VCaP (cell line): ENCODE data around the gene NATD1.

Source experiments
- H3K27ac ChIP-seq: fragments of 450-650 bp; 2 replicates; pipeline ENCODE4 v1.5.1; 2017
- TF ChIP-seq, protein P1 (sequence below): fragments of 450-650 bp; conservative IDR thresholded peaks from 2 replicates; pipeline ENCODE4 v1.5.1; 2017; ENCODE audit warnings: mild to moderate bottlenecking, moderate library complexity

NATD1 gene

DNA sequence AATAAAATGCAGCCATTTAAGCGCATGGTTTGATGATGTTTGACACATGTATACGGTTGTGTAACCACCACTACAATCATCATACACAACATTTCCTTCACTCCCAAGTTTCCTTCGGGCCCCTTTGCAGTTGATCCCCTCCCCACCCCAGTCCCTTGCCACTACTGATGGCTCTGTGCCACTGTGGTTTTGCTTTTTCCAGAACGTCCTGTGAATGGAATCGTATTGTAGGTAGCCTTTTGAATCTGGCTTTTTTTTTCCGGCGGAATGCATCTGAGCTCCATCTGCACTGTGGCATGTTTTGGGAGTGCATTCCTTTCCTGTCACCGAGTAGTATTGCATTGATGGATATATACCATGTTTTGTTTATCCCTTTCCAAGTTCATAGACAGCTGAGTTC, 16.2 kb upstream of the NATD1 start:
- H3K27ac ChIP-seq, result no peak overlapping the region
- TF ChIP-seq, protein P1, sequence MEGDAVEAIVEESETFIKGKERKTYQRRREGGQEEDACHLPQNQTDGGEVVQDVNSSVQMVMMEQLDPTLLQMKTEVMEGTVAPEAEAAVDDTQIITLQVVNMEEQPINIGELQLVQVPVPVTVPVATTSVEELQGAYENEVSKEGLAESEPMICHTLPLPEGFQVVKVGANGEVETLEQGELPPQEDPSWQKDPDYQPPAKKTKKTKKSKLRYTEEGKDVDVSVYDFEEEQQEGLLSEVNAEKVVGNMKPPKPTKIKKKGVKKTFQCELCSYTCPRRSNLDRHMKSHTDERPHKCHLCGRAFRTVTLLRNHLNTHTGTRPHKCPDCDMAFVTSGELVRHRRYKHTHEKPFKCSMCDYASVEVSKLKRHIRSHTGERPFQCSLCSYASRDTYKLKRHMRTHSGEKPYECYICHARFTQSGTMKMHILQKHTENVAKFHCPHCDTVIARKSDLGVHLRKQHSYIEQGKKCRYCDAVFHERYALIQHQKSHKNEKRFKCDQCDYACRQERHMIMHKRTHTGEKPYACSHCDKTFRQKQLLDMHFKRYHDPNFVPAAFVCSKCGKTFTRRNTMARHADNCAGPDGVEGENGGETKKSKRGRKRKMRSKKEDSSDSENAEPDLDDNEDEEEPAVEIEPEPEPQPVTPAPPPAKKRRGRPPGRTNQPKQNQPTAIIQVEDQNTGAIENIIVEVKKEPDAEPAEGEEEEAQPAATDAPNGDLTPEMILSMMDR, result no peak

DNA sequence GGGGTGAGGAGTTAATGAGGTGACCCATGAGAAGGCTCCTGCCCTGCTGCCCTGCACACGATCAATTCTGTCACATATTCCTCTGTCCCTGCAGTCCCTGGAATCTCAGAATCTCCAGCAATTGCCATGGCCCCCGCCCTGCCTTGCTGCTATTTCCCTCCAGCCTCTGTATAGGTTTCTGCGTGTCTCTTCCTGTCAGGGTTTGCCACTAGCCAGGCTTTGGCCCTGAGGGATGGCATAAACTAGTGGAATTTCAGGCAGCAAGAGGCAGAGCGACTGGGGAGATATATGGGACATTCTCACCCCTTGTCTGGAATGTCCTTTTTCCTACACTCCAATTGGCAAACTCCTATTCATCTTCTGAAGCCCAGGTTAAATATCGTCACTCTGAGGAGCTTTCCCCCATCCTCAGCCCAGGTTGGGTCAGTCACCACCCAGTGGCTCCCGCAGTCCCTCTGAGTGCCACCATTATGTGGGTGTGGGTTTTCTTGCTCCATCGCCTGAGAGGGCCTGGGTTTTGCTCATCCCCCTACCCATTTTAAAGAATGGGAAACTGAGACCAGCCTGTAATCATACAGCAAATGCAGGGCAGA, 15.5 kb upstream of the NATD1 start:
- TF ChIP-seq, protein P1, result no peak
- no peak overlapping the region for H3K27ac ChIP-seq

DNA sequence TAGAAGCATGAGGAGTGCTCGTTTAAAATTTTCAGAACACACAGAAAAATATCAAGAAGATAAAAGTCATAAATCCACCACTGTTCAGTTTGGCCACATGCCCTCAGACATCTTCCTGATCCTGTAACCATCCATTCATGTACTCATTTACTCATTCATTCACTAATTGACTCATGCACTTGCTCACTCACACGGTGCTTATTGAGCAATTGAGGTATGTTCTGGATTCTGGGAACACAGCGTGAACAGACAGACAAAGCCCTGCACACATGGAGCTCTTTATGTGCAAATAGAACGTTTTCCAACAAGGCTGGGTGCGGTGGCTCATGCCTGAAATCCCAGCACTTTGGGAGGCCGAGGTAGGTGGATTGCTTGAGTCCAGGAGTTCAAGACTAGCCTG, 10.2 kb upstream of the NATD1 start:
- H3K27ac ChIP-seq, result no peak overlapping the region

DNA sequence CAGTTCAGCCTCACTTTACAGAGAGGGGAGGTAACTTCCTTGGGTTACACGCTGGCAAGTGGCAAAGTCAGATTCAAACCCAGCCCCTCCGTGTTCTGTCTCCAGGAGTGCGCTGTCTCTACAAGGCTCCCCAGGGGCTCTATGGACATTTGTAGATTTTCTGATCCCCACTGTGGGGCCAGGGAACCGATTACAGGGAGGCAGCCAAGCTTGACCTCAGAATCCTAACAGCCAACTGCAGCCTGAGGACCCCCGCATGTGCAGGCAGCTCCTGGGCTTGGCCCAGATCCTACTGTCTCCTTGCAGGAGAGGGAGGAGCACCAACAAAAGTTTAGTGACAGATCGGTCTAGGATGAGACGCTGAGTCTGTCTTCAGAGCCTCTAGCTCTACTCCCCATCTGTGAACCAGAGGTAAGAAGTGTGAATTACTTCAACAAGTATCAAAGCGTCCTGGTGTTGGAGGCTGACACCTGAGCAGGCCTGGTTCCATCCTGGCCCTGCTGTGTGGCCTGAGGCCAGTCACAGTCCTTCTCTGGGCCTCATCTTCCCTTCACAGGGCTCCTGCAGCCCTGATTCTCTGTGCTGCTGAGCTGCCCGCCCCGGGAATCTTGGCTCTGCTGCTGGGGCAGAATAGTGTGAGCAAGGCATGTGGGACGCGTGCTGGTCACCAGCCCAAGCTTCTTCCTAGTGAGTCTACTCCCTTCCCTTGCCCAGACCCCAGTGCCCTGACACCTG, 9.2 kb upstream of the NATD1 start:
- TF ChIP-seq, protein P1, result no peak
- no peak overlapping the region for H3K27ac ChIP-seq

More for the DNA sequence above, 10.2 kb upstream of the NATD1 start:
- TF ChIP-seq, protein P1, result no peak

DNA sequence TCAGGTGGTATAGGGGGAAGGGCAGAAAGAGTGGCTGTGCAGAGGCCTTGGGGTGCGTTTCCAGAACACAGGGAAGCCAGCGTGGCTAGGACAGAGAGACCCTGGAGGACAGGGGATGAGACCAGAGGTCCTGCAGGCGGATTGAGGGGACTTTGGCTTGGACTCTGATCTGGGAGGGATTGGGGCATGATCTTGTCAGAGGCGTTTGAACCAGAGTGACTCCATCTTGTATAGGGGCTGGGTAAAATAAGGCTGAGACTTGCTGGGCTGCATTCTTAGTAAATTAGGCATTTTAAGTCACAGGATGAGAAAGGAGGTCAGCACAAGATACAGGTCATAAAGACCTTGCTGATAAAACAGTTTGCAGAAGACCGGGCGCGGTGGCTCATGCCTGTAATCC, 5.4 kb upstream of the NATD1 start:
- TF ChIP-seq, protein P1, result no peak
- H3K27ac ChIP-seq, result no peak overlapping the region

DNA sequence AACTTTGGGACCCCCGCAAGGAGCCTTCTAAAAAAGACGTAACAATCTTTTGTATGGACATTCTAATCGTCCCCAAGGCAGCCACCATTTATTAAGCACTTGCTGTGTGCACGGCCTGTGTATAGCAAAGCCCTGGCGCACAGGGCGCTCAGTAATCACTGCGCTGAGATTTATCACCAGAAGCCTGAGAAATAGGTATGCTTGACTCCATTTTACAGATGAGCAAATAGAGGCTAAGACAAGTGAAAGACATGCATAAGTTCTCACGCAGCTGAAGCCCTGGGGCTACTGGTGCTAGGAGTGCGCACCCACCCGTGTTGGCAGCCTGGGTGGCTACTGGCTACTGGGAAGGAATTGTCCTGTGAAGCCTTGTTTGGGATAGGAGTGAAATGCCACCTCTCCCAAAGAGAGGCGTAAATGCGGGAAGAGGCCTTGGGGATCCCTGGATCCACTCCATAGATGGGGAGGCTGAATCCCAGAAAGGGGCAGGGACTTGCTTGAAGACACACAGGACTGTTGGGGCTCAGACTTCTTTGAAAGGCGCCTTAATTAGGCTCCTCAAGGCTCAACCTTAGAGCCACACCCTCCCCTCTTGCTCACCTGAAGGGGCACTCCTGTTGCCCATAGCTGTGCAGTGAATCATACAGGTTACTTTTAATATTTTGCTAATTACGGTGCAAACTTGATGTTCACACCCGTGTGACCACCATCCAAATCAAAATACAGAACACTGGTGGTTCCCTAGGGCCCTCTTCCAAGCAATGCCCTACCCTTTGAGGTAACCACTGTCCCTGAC, 634 bp upstream of the NATD1 start:
- H3K27ac ChIP-seq, result peak overlapping the region; percentile 49; the same call in 1 of the 2 replicates
- TF ChIP-seq, protein P1, result no peak

DNA sequence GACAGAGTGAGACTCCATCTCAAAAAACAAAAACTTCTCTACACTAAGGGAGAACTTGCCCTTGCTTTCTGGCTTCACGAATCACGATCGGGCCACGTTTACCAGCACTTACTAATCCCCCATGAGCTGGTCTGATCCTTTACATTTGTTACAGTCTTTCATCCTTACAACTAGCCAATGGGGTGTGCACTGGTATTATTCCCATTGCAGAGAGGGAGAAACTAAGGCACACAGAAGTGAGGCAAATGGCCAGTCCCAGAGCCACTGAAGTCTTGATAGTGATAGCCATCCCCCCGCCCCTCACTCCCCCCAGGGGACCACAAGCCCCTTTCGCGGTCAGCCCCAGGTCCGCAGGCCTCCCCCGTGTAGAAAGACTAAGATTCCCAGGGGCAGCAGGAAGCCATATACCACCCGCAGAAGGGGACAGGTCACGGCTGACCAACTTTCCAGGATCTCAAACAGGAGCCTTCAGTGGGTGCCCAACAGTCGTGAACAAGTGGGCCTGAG, 868 bp downstream of the NATD1 start:
- peak overlapping the region; percentile 49; the same call in 1 of the 2 replicates for H3K27ac ChIP-seq
- TF ChIP-seq, protein P1, result no peak
